ENCODE data around the gene ZGPAT.

GRCh38 chr20:63739130-63740069, 31.6 kb downstream of the ZGPAT start, which contains the start of gene SLC2A4RG:
- TF ChIP-seq CTCF (IDR thresholded peaks at IDR 0.05; ENCODE audit: low read length): no peak
- no peak for TF ChIP-seq EZH2 (IDR thresholded peaks at IDR 0.05; ENCODE audit: borderline replicate concordance, low read length)
